ENCODE data around the gene LRP1B. TPM values are rescaled to one million over a fixed set of nuclear protein-coding genes. Genes with fewer than 3 reads are reported as not detected.

The LRP1B gene
- total RNA-seq, 4 donors from 2014 or later, result 0.42 to 0.71 (median 0.65) TPM

DNA sequence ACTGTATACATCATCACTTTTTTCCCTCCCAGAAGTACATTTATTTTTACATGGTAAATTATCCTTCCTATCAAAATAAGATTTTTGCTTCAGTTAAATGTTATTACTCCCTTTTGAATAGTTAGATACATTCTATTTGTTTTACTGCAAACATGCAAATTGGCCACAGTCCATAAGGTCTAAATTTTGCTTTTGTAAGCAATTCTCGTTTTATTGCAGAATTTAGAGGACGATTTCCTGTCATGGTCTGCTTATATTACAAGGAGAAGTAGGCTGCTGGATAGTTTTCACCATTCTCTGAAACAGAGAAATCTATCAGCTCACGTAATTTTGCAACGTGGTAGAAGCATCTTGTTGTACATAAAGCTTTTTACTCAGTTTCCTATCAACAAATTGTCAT lies 1632.5 kb downstream of the LRP1B start:
- Histone ChIP-seq H3K9me3 (no peaks in the 10 kb centered on the region), H3K27ac (replicated peaks in 1 of 4) (no peak overlapping the region), H3K4me1 (no peaks in the 10 kb centered on the region), H3K4me3 (no peak overlapping the region), H3K27me3 (no peaks in the 10 kb centered on the region), H3K36me3 (no peaks in the 10 kb centered on the region)
- DNase-seq (ENCODE audit: extremely low spot score), result no peak
- TF ChIP-seq CTCF (IDR thresholded peaks at IDR 0.05) (no peak), POLR2AphosphoS5 (IDR thresholded peaks at IDR 0.05) (no peak), EP300 (IDR thresholded peaks at IDR 0.05) (no peak), POLR2A (IDR thresholded peaks at IDR 0.05; ENCODE audit: low read depth) (no peak)
- intact Hi-C loops (cut with DNase I), result no loop called here
- WGBS, result 50% methylated on average over 4 of the region's 4 CpGs

DNA sequence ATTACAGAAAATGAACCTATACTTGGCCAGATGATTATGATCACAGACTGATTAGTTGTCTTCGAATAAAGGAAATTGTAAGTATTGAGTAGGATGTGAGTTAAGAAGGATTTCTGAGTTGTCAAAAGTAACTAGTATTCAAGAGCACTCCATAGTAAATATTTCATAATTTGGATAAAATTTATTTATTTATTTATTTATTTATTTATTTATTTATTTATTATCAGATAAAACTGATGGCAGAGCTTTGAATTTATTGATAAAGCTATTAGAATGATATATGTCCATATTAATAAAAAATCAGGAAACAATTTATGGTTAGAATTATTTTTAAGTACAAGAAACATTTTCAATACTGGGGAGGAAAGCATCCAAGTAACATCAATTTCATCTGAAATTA lies 1634.1 kb downstream of the LRP1B start:
- Histone ChIP-seq H3K9me3 (no peaks in the 10 kb centered on the region), H3K27ac (replicated peaks in 1 of 4) (no peak overlapping the region), H3K27me3 (no peaks in the 10 kb centered on the region), H3K4me3 (no peak overlapping the region), H3K36me3 (no peaks in the 10 kb centered on the region), H3K4me1 (no peaks in the 10 kb centered on the region)
- intact Hi-C loops (cut with DNase I), result no loop called here
- no peak for DNase-seq (ENCODE audit: extremely low spot score)
- 94% methylated on average over 1 of the region's 1 CpG for WGBS
- TF ChIP-seq POLR2A (IDR thresholded peaks at IDR 0.05; ENCODE audit: low read depth) (no peak), POLR2AphosphoS5 (IDR thresholded peaks at IDR 0.05) (no peak), CTCF (IDR thresholded peaks at IDR 0.05) (no peak), EP300 (IDR thresholded peaks at IDR 0.05) (no peak)

GRCh38 chr2:140491876-140492275 lies 1638.9 kb downstream of the LRP1B start:
- Histone ChIP-seq H3K27me3 (no peaks in the 10 kb centered on the region), H3K27ac (replicated peaks in 1 of 4) (no peak overlapping the region), H3K9me3 (no peaks in the 10 kb centered on the region), H3K36me3 (no peaks in the 10 kb centered on the region), H3K4me3 (no peak overlapping the region), H3K4me1 (no peaks in the 10 kb centered on the region)
- TF ChIP-seq EP300 (IDR thresholded peaks at IDR 0.05), result no peak
- TF ChIP-seq POLR2AphosphoS5 (IDR thresholded peaks at IDR 0.05), result no peak
- no peak for TF ChIP-seq CTCF (IDR thresholded peaks at IDR 0.05)
- no peak for TF ChIP-seq POLR2A (IDR thresholded peaks at IDR 0.05; ENCODE audit: low read depth)
- no peak for DNase-seq (ENCODE audit: extremely low spot score)
- 50% methylated on average over 3 of the region's 3 CpGs for WGBS
- intact Hi-C loops (cut with DNase I), result no loop called here

DNA sequence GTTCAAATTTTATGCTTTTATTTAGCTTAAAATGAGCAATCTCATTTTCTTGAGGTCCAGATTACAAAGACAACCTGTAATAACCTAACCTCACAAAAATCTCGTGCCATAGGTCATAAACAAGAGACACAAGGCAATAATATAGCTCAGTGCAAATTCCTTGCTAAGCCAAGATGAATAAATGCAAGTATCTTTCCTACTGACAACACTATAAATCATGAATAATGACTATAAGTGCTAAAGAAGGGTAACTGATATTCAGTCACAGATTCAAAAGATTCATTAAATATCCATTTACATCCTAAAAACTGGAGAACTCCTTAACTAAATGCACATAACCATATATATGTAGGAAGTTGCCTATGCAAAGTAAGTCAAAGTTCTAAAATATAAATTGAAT lies 1641.6 kb downstream of the LRP1B start:
- 69% methylated on average over 1 of the region's 1 CpG for WGBS
- DNase-seq (ENCODE audit: extremely low spot score), result no peak
- no peaks in the 10 kb centered on the region for H3K4me1 ChIP-seq

More for the DNA sequence above, 1641.6 kb downstream of the LRP1B start:
- Histone ChIP-seq H3K36me3 (no peaks in the 10 kb centered on the region), H3K9me3 (no peaks in the 10 kb centered on the region), H3K27ac (replicated peaks in 1 of 4) (no peak overlapping the region), H3K27me3 (no peaks in the 10 kb centered on the region), H3K4me3 (no peak overlapping the region)
- intact Hi-C loops (cut with DNase I), result no loop called here
- TF ChIP-seq POLR2AphosphoS5 (IDR thresholded peaks at IDR 0.05), result no peak
- no peak for TF ChIP-seq CTCF (IDR thresholded peaks at IDR 0.05)
- TF ChIP-seq EP300 (IDR thresholded peaks at IDR 0.05), result no peak
- no peak for TF ChIP-seq POLR2A (IDR thresholded peaks at IDR 0.05; ENCODE audit: low read depth)

All from esophagus muscularis mucosa (tissue), 4 donors.